AG04450 (cell line): ENCODE results near the gene CFH. TPM values are rescaled to one million over a fixed set of nuclear protein-coding genes. Genes with fewer than 3 reads are reported as not detected.
"Not testable (repeated sequence)": the region's sequence is repeated elsewhere in the genome, so short reads cannot be mapped to it uniquely, and the experiment has no call there.

Source experiments
- CTCF ChIA-PET: fragments of 300-600, 350-600 bp; formaldehyde crosslinking; extraction: SDS; loops from one replicate; lab custom pipeline; 2022; ENCODE audit warnings: antibody characterized with exemption, inconsistent platforms; lab: Charles Lee
- POLR2A ChIA-PET: fragments of 350-600 bp; formaldehyde crosslinking; extraction: SDS; loops from one replicate; lab custom pipeline; 2021; ENCODE audit warnings: antibody characterized with exemption, inconsistent platforms; lab: Yijun Ruan, JAX
- DNase-seq: peaks from one replicate; pipeline ENCODE4 v3.0.0-alpha.2; 2011; ENCODE audit warnings: low read depth, low spot score
- H3K27ac ChIP-seq: one replicate; pipeline ENCODE4 v1.5.1; 2012; ENCODE audit warnings: low read depth, low read length, control low read depth
- H3K27me3 ChIP-seq: one replicate; pipeline ENCODE4 v1.6.0; 2012; ENCODE audit warnings: low read length; ENCODE audit not compliant: control insufficient read depth, insufficient read depth
- H3K4me3 ChIP-seq: 2 replicates; pipeline ENCODE4 v1.5.1; 2011; ENCODE audit warnings: mild to moderate bottlenecking, low read depth, low read length, control low read depth
- H3K9me3 ChIP-seq: 2 replicates; pipeline ENCODE4 v1.5.1; 2012; ENCODE audit warnings: low read length; ENCODE audit not compliant: control insufficient read depth, insufficient read depth
- polyA plus RNA-seq: library from polyadenylated mRNA; depleted of rRNA; stranded (reverse); fragments of >200 nt; gene quantifications from 2 replicates; pipeline ENCODE4 v1.2.3, GENCODE V29; 2011; rRNA removed
- TF ChIP-seq, protein P1 (sequence below): IDR thresholded peaks from 2 replicates; pipeline ENCODE4 v1.5.1; 2011; ENCODE audit warnings: low read depth, low read length, control low read depth, inconsistent platforms

CFH gene
- polyA plus RNA-seq, 1 experiment, result 37.8 TPM

GRCh38 chr1:196777603-196778002, 125.8 kb downstream of the CFH start:
- Histone ChIP-seq H3K4me3 (no peak overlapping the region), H3K27ac (no peak overlapping the region), H3K27me3 (no peaks in the 10 kb centered on the region), H3K9me3 (no peaks in the 10 kb centered on the region)
- ChIA-PET POLR2A (no interaction called here), CTCF (no interaction called here)
- no peak for DNase-seq
- TF ChIP-seq, protein P1, sequence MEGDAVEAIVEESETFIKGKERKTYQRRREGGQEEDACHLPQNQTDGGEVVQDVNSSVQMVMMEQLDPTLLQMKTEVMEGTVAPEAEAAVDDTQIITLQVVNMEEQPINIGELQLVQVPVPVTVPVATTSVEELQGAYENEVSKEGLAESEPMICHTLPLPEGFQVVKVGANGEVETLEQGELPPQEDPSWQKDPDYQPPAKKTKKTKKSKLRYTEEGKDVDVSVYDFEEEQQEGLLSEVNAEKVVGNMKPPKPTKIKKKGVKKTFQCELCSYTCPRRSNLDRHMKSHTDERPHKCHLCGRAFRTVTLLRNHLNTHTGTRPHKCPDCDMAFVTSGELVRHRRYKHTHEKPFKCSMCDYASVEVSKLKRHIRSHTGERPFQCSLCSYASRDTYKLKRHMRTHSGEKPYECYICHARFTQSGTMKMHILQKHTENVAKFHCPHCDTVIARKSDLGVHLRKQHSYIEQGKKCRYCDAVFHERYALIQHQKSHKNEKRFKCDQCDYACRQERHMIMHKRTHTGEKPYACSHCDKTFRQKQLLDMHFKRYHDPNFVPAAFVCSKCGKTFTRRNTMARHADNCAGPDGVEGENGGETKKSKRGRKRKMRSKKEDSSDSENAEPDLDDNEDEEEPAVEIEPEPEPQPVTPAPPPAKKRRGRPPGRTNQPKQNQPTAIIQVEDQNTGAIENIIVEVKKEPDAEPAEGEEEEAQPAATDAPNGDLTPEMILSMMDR, result no peak

GRCh38 chr1:196779093-196779492, 127.2 kb downstream of the CFH start:
- TF ChIP-seq, protein P1, result no peak
- ChIA-PET CTCF (no interaction called here), POLR2A (no interaction called here)
- DNase-seq, result no peak
- H3K9me3 ChIP-seq, result no peaks in the 10 kb centered on the region
- H3K27ac ChIP-seq, result no peak overlapping the region
- no peaks in the 10 kb centered on the region for H3K27me3 ChIP-seq
- H3K4me3 ChIP-seq, result no peak overlapping the region

DNA sequence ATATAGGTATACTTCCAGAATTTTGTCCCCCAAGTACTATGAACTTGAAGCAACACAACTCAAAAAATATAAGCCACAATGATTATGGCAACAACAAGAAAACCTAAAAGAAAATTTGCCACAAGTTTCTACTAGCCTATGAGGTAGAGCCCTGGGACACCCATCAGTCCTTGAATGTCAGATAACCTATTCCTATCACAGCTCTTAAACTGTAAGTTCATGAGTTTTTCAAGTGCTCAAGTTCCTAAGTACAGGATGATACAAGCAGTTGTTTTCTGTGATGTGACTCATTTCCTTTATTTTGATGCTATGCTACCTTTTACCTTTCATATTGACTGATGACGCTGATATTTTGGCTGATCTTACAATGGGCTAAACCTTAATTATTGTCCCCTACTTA, 139.4 kb downstream of the CFH start:
- DNase-seq, H3K27me3 ChIP-seq, H3K27ac ChIP-seq, H3K9me3 ChIP-seq, H3K4me3 ChIP-seq, POLR2A ChIA-PET, CTCF ChIA-PET: not testable (repeated sequence)

DNA sequence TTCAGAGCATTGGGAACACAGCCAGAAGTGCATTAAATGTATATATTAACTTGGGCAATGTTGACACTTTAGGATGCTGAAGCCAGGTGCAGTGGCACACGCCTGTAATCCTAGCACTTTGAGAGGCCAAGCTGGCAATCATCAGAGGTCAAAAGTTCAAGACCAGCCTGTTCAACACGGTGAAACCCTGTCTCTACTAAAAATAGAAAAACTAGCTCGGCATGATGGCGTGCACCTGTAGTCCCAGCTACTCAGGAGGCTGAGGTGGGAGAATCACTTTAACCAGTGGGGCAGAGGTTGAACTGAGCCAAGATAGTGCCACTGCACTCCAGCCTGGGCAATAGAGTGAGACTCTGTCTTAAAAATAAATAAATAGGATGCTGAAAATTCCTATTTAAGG, 142.3 kb downstream of the CFH start:
- H3K4me3 ChIP-seq, H3K9me3 ChIP-seq, H3K27me3 ChIP-seq, H3K27ac ChIP-seq, CTCF ChIA-PET, DNase-seq, POLR2A ChIA-PET: not testable (repeated sequence)

Other genes starting within 250 kb of the CFH start
- gene KCNT2, start 43.6 kb upstream of the CFH start, polyA plus RNA-seq, result 1.3 and 2.0 TPM in 2 replicates
- gene CFHR3, start 122.8 kb downstream of the CFH start, polyA plus RNA-seq, result not detected in 2 replicates
- 0.07 TPM in 2 replicates for gene CFHR1, start 167.7 kb downstream of the CFH start, polyA plus RNA-seq
- gene CFHR4, start 236.0 kb downstream of the CFH start, polyA plus RNA-seq, result not detected in 2 replicates